ENCODE data around the gene TM7SF2. TPM values are rescaled to one million over a fixed set of nuclear protein-coding genes. Genes with fewer than 3 reads are reported as not detected.
"Not testable (repeated sequence)": the region's sequence is repeated elsewhere in the genome, so short reads cannot be mapped to it uniquely, and the experiment has no call there.

Gene TM7SF2
- total RNA-seq, 1 experiment from 2014 or later = 49.5 TPM

DNA sequence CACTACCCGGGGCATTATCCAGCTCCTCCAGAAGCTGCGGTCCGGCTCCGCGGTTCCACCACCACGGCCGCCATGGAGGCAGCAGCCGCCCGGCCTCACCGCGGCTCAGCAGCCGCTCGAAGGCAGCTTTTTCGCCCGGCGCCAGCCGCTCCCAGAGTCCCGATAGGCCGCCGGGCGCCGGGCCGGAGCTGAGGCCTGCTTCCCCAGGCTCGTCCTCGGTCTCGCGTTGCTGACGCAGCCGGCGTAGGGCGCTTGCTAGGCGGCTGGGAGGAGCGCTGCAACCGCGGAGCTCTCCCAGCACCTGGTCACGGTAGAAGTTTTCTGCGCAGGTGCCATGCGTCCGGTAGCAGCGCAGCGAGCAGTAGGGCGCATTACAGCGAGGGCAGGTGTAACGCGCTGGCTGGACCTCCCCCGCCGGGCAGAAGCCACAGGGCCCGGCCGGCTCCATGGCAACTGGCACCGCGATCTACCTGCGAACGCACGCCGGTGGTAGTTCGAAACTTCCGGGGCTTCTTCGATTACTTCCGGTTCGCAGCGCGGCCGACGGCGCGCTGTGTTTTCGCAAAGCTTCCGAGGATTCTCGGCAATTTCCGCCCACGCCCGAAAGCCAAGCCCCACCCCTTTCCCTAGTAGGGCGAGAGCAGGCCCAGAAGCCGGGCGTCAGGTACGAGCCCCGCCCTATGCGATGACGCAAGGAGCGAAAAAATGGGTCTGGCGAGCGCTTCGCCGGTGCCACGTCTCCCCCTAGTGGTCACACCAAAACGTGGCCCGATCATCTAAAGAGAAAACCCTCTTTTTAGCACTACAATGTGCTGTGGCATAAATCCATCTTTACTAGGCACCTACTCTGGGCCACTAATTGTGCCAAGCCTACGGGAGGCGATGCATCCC lies 5.8 kb downstream of the TM7SF2 start, which contains the start of gene ZNHIT2:
TSS of gene ZNHIT2 (minus strand) at position 496 of the 891 bp plus-strand sequence. CDS start at position 448, 48 bp downstream.
- no peaks in the 10 kb centered on the region for H3K27me3 ChIP-seq (ENCODE audit: insufficient read depth, low read depth)
- peaks cover 17% of the 10 kb centered on the region for H3K36me3 ChIP-seq (ENCODE audit: low read depth)
- intact Hi-C loops (cut with micrococcal nuclease; ENCODE audit: unreplicated experiment) = loop anchor here (2.0 to 5.0 kb wide), 6 partner anchors 91 to 340 kb away; partner anchors contain the start of genes ARL2, ATG2A, PPP2R5B and SF1
- H3K4me1 ChIP-seq (replicated peaks; ENCODE audit: insufficient read depth) = peaks cover 38% of the 10 kb centered on the region
- H3F3A ChIP-seq (ENCODE audit: insufficient read depth, low read depth) = peaks cover 71% of the 10 kb centered on the region
- no peak for TF ChIP-seq EZH2 (IDR thresholded peaks at IDR 0.05; ENCODE audit: low read depth)
- TF ChIP-seq, protein P1, sequence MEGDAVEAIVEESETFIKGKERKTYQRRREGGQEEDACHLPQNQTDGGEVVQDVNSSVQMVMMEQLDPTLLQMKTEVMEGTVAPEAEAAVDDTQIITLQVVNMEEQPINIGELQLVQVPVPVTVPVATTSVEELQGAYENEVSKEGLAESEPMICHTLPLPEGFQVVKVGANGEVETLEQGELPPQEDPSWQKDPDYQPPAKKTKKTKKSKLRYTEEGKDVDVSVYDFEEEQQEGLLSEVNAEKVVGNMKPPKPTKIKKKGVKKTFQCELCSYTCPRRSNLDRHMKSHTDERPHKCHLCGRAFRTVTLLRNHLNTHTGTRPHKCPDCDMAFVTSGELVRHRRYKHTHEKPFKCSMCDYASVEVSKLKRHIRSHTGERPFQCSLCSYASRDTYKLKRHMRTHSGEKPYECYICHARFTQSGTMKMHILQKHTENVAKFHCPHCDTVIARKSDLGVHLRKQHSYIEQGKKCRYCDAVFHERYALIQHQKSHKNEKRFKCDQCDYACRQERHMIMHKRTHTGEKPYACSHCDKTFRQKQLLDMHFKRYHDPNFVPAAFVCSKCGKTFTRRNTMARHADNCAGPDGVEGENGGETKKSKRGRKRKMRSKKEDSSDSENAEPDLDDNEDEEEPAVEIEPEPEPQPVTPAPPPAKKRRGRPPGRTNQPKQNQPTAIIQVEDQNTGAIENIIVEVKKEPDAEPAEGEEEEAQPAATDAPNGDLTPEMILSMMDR (conservative IDR thresholded peaks at IDR 0.05) = peak; percentile 98
- peaks cover 62% of the 10 kb centered on the region for H3K79me2 ChIP-seq (ENCODE audit: low read depth)
- POLR2A ChIA-PET (ENCODE audit: unreplicated experiment) = interaction anchor here (0.5 to 0.6 kb wide), 3 partner anchors 39 to 200 kb away, joined by 3 to 6 read pairs (median 4); no protein-coding TSS in a partner anchor
- H3K9me2 ChIP-seq (ENCODE audit: insufficient read depth) = no peaks in the 10 kb centered on the region
- peak within 1 kb of the TSS; percentile 98 for H3K4me2 ChIP-seq
- no TSS peak for BruUV-seq (replicated peaks)
- CTCF ChIA-PET = interaction anchor here (0.6 to 0.9 kb wide), 5 partner anchors 46 to 1543 kb away, joined by 3 to 13 read pairs (median 5); no protein-coding TSS in a partner anchor
- H2AFZ ChIP-seq = peak within 1 kb of the TSS; percentile 75
- peaks cover 10% of the 10 kb centered on the region; the same call in 1 of the 2 replicates for H4K20me1 ChIP-seq (ENCODE audit: insufficient read depth)
- peak within 1 kb of the TSS; percentile 86 for H3K27ac ChIP-seq
- H3K4me3 ChIP-seq = peak within 1 kb of the TSS; percentile 100
- DNase-seq = peak; percentile 96 to 100
- H3K9me3 ChIP-seq (ENCODE audit: insufficient read depth, low read depth) = no peaks in the 10 kb centered on the region

DNA sequence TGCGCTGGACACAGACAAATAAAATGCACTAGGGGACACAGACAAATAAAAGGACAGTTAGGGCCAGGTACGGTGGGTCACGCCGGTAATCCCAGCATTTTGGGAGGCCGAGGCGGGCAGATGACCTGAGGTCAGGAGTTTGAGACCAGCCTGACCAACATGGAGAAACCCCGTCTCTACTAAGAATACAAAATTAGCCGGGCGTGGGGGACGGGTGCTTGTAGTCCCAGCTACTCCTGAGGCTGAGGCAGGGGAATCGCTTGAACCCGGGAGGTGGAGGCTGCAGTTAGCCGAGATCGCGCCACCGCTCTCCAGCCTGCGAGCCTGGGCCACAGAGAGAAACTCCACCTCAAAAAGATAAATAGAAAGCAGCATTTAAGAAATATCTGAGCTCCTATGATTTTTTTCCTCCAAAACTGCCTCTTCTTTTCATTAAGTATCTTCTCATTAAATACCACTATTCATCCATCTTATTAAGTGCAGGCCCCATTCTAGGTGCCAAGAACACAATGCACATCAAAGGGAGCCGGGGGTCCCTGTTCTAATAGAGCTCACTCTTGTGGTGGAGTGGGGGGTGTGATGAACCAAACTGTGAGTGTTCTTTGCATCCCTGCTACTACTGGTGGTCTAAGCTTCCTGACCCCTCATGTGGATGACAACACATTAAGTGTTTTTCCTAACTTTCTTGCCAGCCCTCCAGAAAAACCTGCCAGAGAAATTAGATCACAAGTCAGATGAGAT lies 6.6 kb downstream of the TM7SF2 start:
- BruUV-seq (replicated peaks) = no TSS peak
- H3K9me2 ChIP-seq (ENCODE audit: insufficient read depth) = no peaks in the 10 kb centered on the region
- peaks cover 66% of the 10 kb centered on the region for H3K79me2 ChIP-seq (ENCODE audit: low read depth)
- CTCF ChIA-PET = interaction anchor here (0.6 kb wide), 2 partner anchors 144 to 662 kb away, joined by 4 to 13 read pairs; no protein-coding TSS in a partner anchor
- POLR2A ChIA-PET (ENCODE audit: unreplicated experiment) = interaction anchor here (0.5 to 0.6 kb wide), 2 partner anchors 82 to 200 kb away, joined by 3 to 4 read pairs; no protein-coding TSS in a partner anchor
- peaks cover 10% of the 10 kb centered on the region; the same call in 1 of the 2 replicates for H4K20me1 ChIP-seq (ENCODE audit: insufficient read depth)
- no peak for TF ChIP-seq EZH2 (IDR thresholded peaks at IDR 0.05; ENCODE audit: low read depth)
- TF ChIP-seq, protein P1 (conservative IDR thresholded peaks at IDR 0.05) = peak; percentile 65
- H3K4me2 ChIP-seq = no peak overlapping the region
- intact Hi-C loops (cut with micrococcal nuclease; ENCODE audit: unreplicated experiment) = loop anchor here (5.0 kb wide), 1 partner anchor 341 kb away; the partner anchor contains the start of gene SF1
- H3K4me1 ChIP-seq (replicated peaks; ENCODE audit: insufficient read depth) = peaks cover 37% of the 10 kb centered on the region
- H3K4me3 ChIP-seq = no peak overlapping the region
- H2AFZ ChIP-seq = no peak overlapping the region
- no peaks in the 10 kb centered on the region for H3K9me3 ChIP-seq (ENCODE audit: insufficient read depth, low read depth)
- H3K27ac ChIP-seq = no peak overlapping the region
- H3K36me3 ChIP-seq (ENCODE audit: low read depth) = peaks cover 17% of the 10 kb centered on the region
- no peak for DNase-seq
- H3K27me3 ChIP-seq (ENCODE audit: insufficient read depth, low read depth) = no peaks in the 10 kb centered on the region
- peaks cover 77% of the 10 kb centered on the region for H3F3A ChIP-seq (ENCODE audit: insufficient read depth, low read depth)

DNA sequence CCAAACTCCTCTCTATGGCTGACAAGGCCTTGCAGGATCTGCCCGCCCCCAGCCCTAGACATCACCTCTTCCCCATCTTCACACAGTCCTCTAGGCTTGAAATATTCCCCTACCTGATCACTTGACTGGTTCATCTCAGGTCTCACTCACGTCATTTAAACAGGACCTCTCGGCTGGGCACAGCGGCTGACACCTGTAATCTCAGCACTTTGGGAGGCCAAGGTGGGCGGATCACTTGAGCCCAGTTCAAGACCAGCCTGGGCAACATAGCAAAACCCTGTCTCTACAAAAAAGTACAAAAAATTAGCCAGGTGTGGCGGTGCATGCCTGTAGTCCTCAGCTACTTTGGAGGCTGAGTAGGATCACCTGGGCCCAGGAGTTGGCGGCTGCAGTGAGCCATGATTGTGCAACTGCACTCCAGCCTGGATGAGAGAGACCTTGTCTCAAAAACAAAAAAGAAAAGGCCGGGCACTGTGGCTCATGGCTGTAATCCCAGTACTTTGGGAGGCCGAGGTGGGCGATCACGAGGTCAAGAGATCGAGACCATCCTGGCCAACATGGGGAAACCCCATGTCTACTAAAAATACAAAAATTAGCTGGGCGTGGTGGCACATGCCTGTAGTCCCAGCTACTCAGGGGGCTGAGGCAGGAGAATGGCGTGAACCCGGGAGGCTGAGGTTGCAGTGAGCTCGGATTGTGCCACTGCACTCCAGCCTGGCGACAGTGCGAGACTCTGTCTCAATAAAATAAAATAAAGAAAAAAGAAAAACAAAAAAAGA lies 7.4 kb downstream of the TM7SF2 start:
- not testable (repeated sequence) for H3K4me3 ChIP-seq; H3K9me2 ChIP-seq (ENCODE audit: insufficient read depth); H3K27me3 ChIP-seq (ENCODE audit: insufficient read depth, low read depth); BruUV-seq (replicated peaks); H3K4me2 ChIP-seq; H2AFZ ChIP-seq; DNase-seq; H3K9me3 ChIP-seq (ENCODE audit: insufficient read depth, low read depth)
- intact Hi-C loops (cut with micrococcal nuclease; ENCODE audit: unreplicated experiment) = loop anchor here (5.0 kb wide), 1 partner anchor 342 kb away; the partner anchor contains the start of gene SF1
- H4K20me1 ChIP-seq (ENCODE audit: insufficient read depth) = peaks cover 10% of the 10 kb centered on the region; the same call in 1 of the 2 replicates
- H3K36me3 ChIP-seq (ENCODE audit: low read depth) = peaks cover 18% of the 10 kb centered on the region
- H3K4me1 ChIP-seq (replicated peaks; ENCODE audit: insufficient read depth) = peaks cover 39% of the 10 kb centered on the region
- H3K79me2 ChIP-seq (ENCODE audit: low read depth) = peaks cover 71% of the 10 kb centered on the region
- ChIA-PET POLR2A (ENCODE audit: unreplicated experiment) (interaction anchor here (0.7 kb wide), 1 partner anchor 9 kb away, joined by 3 read pairs; no protein-coding TSS in a partner anchor), CTCF (interaction anchor here (0.6 kb wide), 1 partner anchor 661 kb away, joined by 4 read pairs; no protein-coding TSS in a partner anchor)
- peaks cover 73% of the 10 kb centered on the region for H3F3A ChIP-seq (ENCODE audit: insufficient read depth, low read depth)
- peak overlapping the region; percentile 6; the same call in 1 of the 2 replicates for H3K27ac ChIP-seq
